ENCODE data around the gene ARPC1A.

DNA sequence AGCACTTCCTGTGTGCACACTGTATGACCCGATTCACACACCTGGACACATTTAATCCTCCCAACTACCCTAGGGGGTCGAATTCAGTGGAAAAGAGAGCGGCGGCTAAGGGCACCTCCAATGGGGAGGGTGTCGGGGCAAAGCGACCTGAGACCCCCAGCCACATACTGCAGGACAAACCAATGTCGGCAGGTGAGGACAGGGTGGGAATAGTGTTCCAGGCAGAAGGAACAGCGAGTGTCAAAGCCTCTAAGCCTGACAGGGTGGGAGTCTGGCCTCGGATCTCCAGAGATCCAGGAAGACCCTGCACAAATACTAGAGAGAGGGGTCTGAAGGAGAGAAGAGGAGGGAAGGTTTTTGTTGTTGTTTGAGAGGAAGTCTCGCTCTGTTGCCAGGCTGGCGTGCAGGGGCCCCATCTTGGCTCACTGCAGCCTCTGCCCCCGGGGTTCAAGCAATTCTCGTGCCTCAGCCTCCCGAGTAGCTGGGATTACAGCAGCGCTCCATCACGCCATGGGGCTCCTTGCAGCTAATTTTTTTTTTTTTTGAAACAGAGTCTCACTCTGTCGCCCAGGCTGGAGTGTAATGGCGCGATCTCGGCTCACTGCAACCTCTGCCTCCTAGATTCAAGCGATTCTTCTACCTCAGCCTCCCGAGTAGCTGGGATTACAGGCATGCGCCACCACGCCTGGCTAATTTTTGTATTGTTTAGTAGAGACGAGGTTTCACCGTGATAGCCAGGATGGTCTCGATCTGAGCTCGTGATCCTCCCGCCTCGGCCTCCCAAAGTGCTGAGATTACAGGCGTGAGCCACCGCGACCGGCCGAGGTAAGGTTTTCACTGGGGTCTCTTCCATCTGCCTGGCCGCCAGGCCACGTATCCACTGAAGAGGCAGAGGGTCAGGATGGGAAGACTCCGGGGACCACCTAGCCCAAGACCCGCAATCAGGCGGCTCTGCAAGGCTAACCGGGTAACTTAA is 47.7 kb downstream of the ARPC1A start:
- TF ChIP-seq, protein P1, sequence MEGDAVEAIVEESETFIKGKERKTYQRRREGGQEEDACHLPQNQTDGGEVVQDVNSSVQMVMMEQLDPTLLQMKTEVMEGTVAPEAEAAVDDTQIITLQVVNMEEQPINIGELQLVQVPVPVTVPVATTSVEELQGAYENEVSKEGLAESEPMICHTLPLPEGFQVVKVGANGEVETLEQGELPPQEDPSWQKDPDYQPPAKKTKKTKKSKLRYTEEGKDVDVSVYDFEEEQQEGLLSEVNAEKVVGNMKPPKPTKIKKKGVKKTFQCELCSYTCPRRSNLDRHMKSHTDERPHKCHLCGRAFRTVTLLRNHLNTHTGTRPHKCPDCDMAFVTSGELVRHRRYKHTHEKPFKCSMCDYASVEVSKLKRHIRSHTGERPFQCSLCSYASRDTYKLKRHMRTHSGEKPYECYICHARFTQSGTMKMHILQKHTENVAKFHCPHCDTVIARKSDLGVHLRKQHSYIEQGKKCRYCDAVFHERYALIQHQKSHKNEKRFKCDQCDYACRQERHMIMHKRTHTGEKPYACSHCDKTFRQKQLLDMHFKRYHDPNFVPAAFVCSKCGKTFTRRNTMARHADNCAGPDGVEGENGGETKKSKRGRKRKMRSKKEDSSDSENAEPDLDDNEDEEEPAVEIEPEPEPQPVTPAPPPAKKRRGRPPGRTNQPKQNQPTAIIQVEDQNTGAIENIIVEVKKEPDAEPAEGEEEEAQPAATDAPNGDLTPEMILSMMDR (IDR thresholded peaks at IDR 0.05) = no peak
- TF ChIP-seq POLR2A (IDR thresholded peaks at IDR 0.05) = no peak
